Activated naive CD4-positive, alpha-beta T cell treated with anti-CD3 and anti-CD28 coated beads, Interleukin-2, amount 50 U/mL, for 72 hours (primary cell): Measurements from ENCODE around the gene SYNE4. TPM values are rescaled to one million over a fixed set of nuclear protein-coding genes. Genes with fewer than 3 reads are reported as not detected.

Experiments used
- ATAC-seq, 2 donors: fragments of 150-1000 bp; cut with Tn5 transposase; 2 replicates each; pipeline ENCODE4 v1.10.0; 2021; ENCODE audit warnings: mild to moderate bottlenecking in 2 of 2, moderate library complexity in 2 of 2
- DNase-seq, 2 donors: peaks; one replicate each; pipeline ENCODE4 v3.0.0; 2021 to 2022; ENCODE audit warnings: low spot score in 2 of 2
- H3K27ac Mint-ChIP-seq, 2 donors: one replicate each; pipeline ENCODE4 v1.8.0; 2022; ENCODE audit warnings: mild to moderate bottlenecking in 2 of 2, mixed read lengths in 2 of 2
- H3K36me3 Mint-ChIP-seq, 2 donors: one replicate each; pipeline ENCODE4 v1.8.0; 2022; ENCODE audit warnings: mixed read lengths in 2 of 2
- H3K9me3 Mint-ChIP-seq, 2 donors: one replicate each; pipeline ENCODE4 v1.8.0; 2022; ENCODE audit warnings: mixed read lengths in 2 of 2
- total RNA-seq, 2 donors: library from RNA; stranded (reverse); gene quantifications; one replicate each; pipeline ENCODE4 v1.2.3, GENCODE V29; 2022

SYNE4 gene
- total RNA-seq, 2 donors from 2014 or later, result 1.8 to 2.6 TPM

DNA sequence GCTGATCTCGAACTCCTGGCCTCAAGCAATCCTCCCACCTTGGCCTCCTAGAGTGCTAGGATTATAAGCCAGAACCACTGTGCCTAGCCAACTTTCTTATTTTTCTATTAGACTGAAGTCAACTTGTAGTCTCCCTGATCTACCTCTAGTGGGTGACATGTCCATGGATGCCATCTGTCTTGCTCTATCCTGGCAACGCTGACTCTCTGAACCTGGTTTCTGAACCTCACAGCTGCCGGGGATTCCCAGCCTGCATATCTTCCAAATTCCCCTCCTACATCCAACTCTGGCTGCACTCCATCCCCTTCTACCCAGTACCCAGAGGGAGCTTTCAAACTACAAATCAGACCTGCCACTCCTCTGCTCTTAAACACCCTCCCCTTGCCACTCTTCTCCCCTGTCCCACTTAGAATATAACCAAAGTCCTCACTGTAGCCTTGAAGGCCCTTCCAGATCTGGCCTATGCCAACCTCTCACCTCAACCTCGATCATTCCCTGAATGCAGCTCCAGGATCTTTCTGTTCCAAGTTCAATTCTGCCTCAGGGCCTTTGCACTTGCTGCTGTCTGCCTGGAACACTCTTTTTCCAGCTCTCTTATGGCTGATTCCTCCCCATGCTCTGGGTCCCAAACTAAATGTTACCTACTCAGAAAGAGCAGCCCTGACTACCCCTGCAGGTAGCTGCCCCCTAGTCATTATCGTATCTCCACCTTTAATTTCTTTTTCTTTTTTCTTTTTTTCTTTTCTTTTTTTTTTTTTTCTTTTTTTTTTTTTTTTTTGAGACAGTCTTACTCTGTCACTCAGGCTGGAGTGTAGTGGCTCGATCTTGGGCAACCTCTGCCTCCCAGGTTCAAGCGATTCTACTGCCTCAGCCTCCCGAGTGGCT lies 21.9 kb upstream of the SYNE4 start:
- peaks cover 11 to 14% of the 10 kb centered on the region in 2 donors for H3K36me3 Mint-ChIP-seq
- no peak for ATAC-seq
- H3K9me3 Mint-ChIP-seq, result no peaks in the 10 kb centered on the region
- no peak for DNase-seq
- peak overlapping the region in 1 of 2 donors; percentile 35 for H3K27ac Mint-ChIP-seq

DNA sequence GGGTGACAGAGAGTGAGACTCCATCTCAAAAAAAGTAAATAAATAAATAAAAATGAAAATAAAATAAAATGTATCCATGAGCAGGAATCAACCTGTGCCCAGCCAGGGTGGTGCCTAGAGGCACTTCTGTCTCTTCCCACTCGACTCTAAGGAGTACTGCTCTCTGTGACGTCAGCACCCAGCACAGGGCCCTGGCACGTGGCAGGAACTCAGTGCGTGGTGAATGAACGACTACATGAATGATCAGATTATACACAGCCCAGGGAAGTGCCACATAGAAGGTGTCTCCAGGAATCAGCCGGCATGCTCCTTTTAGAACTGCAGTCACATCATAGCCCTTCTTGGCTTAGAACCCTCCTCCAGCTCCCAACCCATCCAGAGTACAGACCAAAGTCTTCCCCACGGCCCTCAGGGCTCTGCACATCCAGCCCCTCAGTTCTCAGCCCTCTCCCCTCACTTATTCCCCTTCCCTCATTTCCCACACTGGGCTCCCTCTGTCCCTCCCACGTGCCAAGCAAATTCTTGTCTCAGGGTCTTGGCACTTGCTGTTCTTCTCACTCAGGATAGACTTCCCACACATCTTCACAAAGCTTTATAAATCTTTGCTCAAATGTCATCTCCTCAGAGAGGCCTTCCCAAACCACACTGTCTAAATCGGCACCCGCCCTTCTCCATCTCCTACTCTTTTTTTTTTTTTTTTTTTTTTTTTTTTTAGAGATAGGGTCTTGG lies 19.9 kb upstream of the SYNE4 start:
- DNase-seq (no peak), ATAC-seq (no peak)
- peak overlapping the region in 1 of 2 donors; percentile 2 for H3K27ac Mint-ChIP-seq
- peaks cover under 1 to 11% of the 10 kb centered on the region in 2 donors for H3K36me3 Mint-ChIP-seq
- H3K9me3 Mint-ChIP-seq, result no peaks in the 10 kb centered on the region

- H3K9me3 Mint-ChIP-seq, result no peaks in the 10 kb centered on the region
- no peak for DNase-seq
- no peak overlapping the region for H3K27ac Mint-ChIP-seq
- H3K36me3 Mint-ChIP-seq, result peaks cover 0 to 11% of the 10 kb centered on the region in 2 donors
- no peak for ATAC-seq
Measured at GRCh38 chr19:36027696-36028095, 19.1 kb upstream of the SYNE4 start.

DNA sequence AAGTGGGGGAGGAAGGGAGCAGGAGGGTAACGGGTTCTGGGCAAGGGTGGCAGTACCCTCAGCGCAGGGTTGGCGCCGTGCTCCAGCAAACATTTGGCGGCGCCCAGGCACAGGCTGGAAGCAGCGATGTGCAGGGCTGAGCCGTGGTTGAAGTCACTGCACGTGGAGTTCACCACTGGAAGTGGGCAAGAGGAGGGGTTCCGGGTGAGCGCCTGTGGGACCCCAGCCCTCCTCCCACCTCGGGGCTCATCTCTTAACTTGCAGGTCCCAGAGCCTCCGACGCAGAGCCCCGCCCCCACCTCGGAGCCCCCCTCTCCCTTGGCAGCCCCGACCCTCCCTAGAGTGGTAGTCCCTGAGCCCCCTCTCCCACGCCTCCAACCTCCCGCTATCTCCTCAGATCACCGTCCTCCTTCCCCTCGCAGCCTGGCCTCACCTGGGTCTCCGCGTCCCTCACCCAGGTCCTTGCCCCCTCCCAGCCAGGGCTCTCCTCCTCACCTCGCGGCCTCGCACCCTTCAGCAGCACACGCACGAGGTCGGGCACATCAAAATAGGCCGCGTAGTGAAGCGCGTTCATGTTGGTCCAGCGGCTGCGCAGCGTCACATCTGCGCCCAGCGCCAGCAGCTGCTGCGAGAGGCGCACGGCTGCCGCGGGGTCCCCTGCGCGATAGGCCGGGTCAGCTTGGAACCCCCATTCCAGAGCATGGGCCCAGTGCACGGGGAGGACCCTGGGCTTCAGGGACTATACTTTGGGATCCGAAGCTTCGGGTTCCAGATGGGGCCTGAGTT lies 17.7 kb upstream of the SYNE4 start:
- DNase-seq (no peak), ATAC-seq (no peak)
- Mint-ChIP-seq H3K27ac (no peak overlapping the region), H3K9me3 (no peaks in the 10 kb centered on the region), H3K36me3 (peaks cover 0 to 11% of the 10 kb centered on the region in 2 donors)

DNA sequence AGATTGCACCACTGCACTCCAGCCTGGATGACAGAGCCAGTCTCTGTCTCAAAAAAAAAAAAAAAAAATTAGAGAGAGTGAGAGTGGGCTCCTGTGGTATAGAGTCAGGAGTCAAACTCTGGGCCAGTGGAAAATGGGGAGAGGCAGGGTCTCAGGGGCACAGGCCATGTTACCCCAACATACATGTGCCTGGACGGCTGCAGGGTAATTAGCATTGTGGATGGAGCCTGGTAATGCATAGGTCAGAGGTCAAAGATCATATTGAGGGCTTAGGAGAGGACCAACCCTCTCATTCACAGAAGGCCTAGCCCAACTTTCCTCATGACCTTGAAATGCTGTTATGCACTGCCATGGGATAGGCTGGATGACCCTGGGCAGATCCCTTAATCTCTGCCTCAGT lies 16.9 kb upstream of the SYNE4 start:
- DNase-seq (no peak), ATAC-seq (no peak)
- H3K27ac Mint-ChIP-seq, result no peak overlapping the region
- peaks cover 7 to 10% of the 10 kb centered on the region in 2 donors for H3K36me3 Mint-ChIP-seq
- H3K9me3 Mint-ChIP-seq, result no peaks in the 10 kb centered on the region

GRCh38 chr19:36023432-36023831 lies 14.8 kb upstream of the SYNE4 start:
- DNase-seq, result no peak
- peaks cover 0 to 7% of the 10 kb centered on the region in 2 donors for H3K36me3 Mint-ChIP-seq
- no peak for ATAC-seq
- peak overlapping the region; percentile 4 to 10 for H3K27ac Mint-ChIP-seq
- no peaks in the 10 kb centered on the region for H3K9me3 Mint-ChIP-seq

- DNase-seq, result no peak
- Mint-ChIP-seq H3K9me3 (no peaks in the 10 kb centered on the region), H3K27ac (no peak overlapping the region), H3K36me3 (peaks cover 6 to 13% of the 10 kb centered on the region in 2 donors)
- ATAC-seq, result no peak
Measured at GRCh38 chr19:36019061-36019670, 10.6 kb upstream of the SYNE4 start.

DNA sequence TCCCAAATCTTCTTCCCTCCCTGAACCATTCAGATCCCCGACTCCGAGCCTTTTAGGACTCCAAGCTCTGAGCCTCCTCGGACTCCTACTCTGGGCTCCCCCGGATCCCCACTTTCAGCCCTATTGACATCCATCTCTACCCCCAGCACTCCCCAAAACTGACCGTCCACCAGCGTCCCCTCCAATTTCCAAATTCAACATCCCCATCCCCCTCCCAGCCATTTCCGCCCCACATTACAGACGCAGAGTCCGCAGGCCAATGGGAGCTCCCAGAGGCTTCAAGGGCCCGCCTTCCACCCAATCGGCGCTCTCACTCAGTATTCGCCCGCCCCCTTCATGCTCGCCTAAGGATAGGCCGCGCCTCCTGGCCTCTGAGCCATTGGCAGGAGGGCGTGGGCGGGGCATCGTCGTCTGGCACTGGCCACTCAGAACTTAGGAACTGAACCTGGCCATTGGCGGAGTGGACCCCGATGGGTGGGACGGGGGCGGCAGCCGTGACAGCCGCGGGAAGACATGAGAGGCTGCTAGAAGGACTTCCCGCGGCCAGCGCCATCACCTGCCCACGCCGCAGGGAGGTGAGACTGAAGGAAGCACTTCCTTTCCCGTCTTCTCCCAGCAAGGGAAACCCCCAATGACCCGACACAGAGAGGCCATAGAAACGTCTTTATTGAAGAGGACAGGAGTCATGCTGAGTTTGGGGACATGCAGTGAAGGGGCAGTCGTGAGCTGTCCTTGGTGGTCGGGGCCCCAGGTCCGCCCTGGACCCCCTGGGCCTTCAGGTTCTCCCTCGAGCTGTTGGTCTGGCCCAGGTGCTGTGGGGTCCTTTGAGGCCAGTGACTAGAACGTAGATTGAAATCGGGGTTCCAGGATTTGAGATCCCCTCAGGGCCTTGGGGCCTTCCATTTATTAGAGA lies 5.7 kb upstream of the SYNE4 start, which contains the start of gene ALKBH6:
ALKBH6 (minus strand) TSS at position 202 of the 913 bp plus-strand sequence. CDS start 816 bp downstream, outside the sequence.
- ATAC-seq, result peak; percentile 95 to 98
- peak; percentile 100 for DNase-seq
- H3K27ac Mint-ChIP-seq, result peak within 1 kb of the TSS; percentile 93
- H3K36me3 Mint-ChIP-seq, result peaks cover 6 to 21% of the 10 kb centered on the region in 2 donors
- no peaks in the 10 kb centered on the region for H3K9me3 Mint-ChIP-seq

DNA sequence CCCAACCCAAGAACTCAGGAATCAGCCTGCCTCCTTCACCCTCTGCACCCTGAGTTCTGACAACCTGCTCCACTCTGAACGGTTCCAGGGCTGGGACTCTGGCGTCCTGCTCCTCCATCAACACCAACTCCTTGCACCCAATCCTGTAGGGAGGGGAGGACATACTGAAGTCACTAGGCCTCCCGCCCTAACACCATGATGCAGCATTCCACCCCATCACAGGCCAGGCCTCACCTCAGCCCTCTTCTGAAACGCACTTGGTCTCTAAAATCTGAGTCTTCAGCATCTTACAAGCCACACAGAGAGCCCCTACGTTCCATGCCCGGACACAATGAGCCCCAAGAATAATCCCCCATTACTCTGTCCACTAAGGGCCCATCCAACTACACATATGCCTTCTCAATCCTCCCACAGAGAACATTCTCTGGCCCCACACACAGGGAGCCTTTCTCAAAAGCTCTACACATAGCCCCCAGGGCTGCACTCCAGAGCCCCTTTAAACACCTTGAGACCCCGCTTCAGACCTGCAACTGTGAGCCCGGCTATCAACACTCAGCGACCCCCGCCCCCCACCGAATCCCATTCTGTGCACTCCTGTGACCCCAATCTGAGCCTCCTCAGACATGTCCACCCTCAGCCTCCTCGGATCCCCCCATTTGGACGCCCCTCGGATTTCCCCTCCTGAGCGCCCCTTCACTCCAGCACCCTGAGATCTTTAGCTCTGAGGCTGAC lies 4.8 kb upstream of the SYNE4 start:
- H3K9me3 Mint-ChIP-seq, result no peaks in the 10 kb centered on the region
- ATAC-seq (no peak), DNase-seq (no peak)
- peak overlapping the region; percentile 93 for H3K27ac Mint-ChIP-seq
- peaks cover 6 to 21% of the 10 kb centered on the region in 2 donors for H3K36me3 Mint-ChIP-seq

- Mint-ChIP-seq H3K36me3 (peaks cover 6 to 21% of the 10 kb centered on the region in 2 donors), H3K9me3 (no peaks in the 10 kb centered on the region), H3K27ac (peak overlapping the region in 1 of 2 donors; percentile 25)
- no peak for DNase-seq
- ATAC-seq, result no peak
Measured at GRCh38 chr19:36010402-36010801, 1.8 kb upstream of the SYNE4 start.

DNA sequence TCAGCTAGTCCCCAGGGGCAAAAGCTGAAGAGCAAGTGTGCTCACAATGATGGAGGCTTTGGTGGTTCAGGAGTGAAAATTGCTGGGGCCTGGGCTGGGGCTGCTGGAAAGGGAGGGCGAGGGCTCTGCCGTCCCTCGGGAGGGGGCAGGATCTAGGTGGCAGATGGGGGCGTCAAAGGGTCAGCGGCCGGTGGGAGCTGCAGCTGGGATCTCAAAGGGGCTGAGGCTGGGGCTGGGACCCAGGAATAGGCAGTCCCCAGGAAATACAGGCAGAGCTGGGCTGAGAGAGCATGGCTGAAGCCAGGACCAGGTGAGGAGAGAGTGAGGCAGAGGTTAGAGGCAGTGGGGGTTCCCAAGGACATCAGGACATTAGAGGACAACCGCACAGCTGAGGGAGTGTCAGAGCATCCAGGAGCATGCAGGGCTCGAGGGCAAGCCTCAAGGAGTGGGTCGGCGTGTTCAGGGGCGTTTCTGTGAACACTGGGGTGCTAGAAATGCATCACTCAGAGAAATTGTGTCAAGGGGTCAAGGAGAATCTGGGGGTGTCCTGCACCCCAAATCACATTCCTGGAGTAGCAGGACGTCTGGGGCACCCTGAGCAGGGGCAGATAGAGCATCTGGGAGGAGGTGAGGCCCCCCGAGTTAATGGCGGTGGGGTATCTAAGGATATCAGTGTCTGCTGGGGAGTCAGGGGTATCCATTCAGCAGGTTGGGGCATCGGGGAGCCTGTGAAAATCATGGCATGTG lies 1.2 kb upstream of the SYNE4 start:
- DNase-seq (no peak), ATAC-seq (no peak)
- H3K9me3 Mint-ChIP-seq, result no peaks in the 10 kb centered on the region
- peaks cover 6 to 21% of the 10 kb centered on the region in 2 donors for H3K36me3 Mint-ChIP-seq
- peak overlapping the region in 1 of 2 donors; percentile 25 for H3K27ac Mint-ChIP-seq

DNA sequence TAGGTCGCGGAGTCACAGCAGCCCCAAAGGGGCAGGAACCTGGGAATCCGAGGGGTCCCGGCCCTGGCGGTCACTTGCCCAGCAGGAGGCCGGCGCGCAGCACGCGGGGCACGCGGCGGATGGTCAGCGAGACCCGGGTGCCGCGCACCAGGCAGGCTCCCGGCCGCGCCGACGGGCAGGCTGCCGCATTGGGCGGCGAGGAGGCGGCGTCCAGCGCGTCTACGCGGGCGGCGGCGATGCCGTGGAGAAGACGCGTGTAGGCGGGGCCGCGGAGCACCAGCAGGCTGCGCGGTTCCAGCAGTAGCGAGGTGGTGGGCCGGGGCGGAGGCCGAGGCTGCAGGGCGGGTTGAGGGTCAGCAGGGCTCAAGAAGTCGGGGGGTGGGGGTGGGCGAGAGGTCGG lies 607 bp upstream of the SYNE4 start:
- DNase-seq, result peak in 1 of 2 donors; percentile 71
- Mint-ChIP-seq H3K9me3 (no peaks in the 10 kb centered on the region), H3K36me3 (peaks cover 0 to 16% of the 10 kb centered on the region in 2 donors), H3K27ac (peak overlapping the region in 1 of 2 donors; percentile 35)
- peak in 1 of 2 donors; percentile 33 for ATAC-seq

DNA sequence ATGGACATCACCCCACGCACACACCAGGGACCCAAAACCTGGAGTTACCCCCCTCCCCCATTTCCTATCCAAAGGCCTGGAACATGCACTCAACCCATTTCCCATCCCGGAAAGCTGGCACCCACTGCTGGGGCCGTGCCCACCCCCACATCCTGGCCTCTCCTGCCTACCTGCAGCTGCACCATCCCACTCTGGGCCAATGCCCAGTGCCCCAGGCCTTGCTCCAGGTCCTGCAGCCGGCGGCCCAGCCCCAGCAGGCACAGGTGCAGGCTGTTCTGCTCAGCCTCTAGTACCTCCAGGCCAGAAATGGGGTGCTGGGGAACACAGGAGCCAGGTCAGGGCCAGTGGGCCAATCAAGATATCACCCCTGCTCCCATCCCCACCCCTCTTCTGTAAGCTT lies 1.7 kb downstream of the SYNE4 start:
- no peaks in the 10 kb centered on the region for H3K9me3 Mint-ChIP-seq

GRCh38 chr19:36003284-36003683 lies 5.3 kb downstream of the SYNE4 start:
- Mint-ChIP-seq H3K36me3 (peaks cover 0 to 14% of the 10 kb centered on the region in 2 donors), H3K27ac (no peak overlapping the region), H3K9me3 (no peaks in the 10 kb centered on the region)
- ATAC-seq (no peak), DNase-seq (no peak)

More for the DNA sequence above, 1.7 kb downstream of the SYNE4 start:
- DNase-seq (no peak), ATAC-seq (no peak)
- H3K27ac Mint-ChIP-seq, result no peak overlapping the region
- H3K36me3 Mint-ChIP-seq, result peaks cover 0 to 11% of the 10 kb centered on the region in 2 donors
